K562 (cell line): ENCODE measurements around the gene TBL1X. TPM values are rescaled to one million over a fixed set of nuclear protein-coding genes. Genes with fewer than 3 reads are reported as not detected.

Source experiments
- ATAC-seq: fragments of 200-7000 bp; cut with Tn5 transposase; 3 replicates; pipeline ENCODE4 v1.9.1; 2020; ENCODE audit warnings: moderate library complexity
- BruUV-seq: library from RNA; stranded (reverse); fragments of 400-500 nt; replicated peaks from 2 replicates; lab custom pipeline; 2021; lab: Mats Ljungman, UMichigan
- CTCF ChIA-PET: fragments of 300-600 bp; formaldehyde crosslinking; extraction: SDS; loops from one replicate; lab custom pipeline; 2021; ENCODE audit warnings: low intra/inter-chr PET ratio; lab: Yijun Ruan, JAX
- POLR2A ChIA-PET: fragments of 300-600, 350-650 bp; sonication (Branson Sonifier 250); formaldehyde crosslinking; extraction: SDS; loops from one replicate; lab custom pipeline; 2021; ENCODE audit warnings: antibody characterized with exemption, inconsistent platforms; lab: Yijun Ruan, JAX
- DNase-seq, 4 experiments: peaks; one replicate each; pipeline versions ENCODE4 v3.0.0 to v3.0.0-alpha.2; 2011 to 2018; ENCODE audit warnings: low spot score in 3 of 4, mixed read lengths in 3 of 4; ENCODE audit errors: extremely low read depth in 1 of 4
- FAIRE-seq: peaks from 2 replicates; lab custom pipeline; 2011; peaks lifted over from hg19 to GRCh38; lab: Jason Lieb, UNC
- H2AFZ ChIP-seq: 2 replicates; pipeline ENCODE4 v1.6.0; 2011; ENCODE audit warnings: low read depth, low read length, control low read depth, inconsistent platforms
- H3K27ac ChIP-seq: fragments of 200-600 bp; 3 replicates; pipeline ENCODE4 v1.8.0; 2011; ENCODE audit warnings: low read depth, mild to moderate bottlenecking, control low read depth, inconsistent platforms, low read length, moderate library complexity, mixed read lengths; ENCODE audit errors: extremely low read depth
- H3K27me3 ChIP-seq, 2 experiments: fragments of 300-600 bp in 1 of 2; 2 replicates in 1 of 2; 3 replicates in 1 of 2; pipeline versions ENCODE4 v1.6.0 to v1.8.0; 2011; ENCODE audit warnings: inconsistent platforms in 2 of 2, low read length in 2 of 2, mild to moderate bottlenecking in 1 of 2, mixed read lengths in 1 of 2, moderate library complexity in 1 of 2; ENCODE audit not compliant: control insufficient read depth in 2 of 2, insufficient read depth in 2 of 2
- H3K36me3 ChIP-seq: fragments of 300-600 bp; 3 replicates; pipeline ENCODE4 v1.8.0; 2011; ENCODE audit warnings: mild to moderate bottlenecking, low read length, inconsistent platforms; ENCODE audit not compliant: control insufficient read depth, insufficient read depth
- H3K4me1 ChIP-seq, 2 experiments: fragments of 200-600 bp in 1 of 2; replicated peaks in 1 of 2; 2 replicates in 1 of 2; 3 replicates in 1 of 2; pipeline versions ENCODE4 v1.5.1 to v1.8.0; 2011; ENCODE audit warnings: inconsistent platforms in 2 of 2, low read length in 2 of 2, mild to moderate bottlenecking in 1 of 2, mixed read lengths in 1 of 2, moderate library complexity in 1 of 2; ENCODE audit not compliant: control insufficient read depth in 2 of 2, insufficient read depth in 2 of 2
- H3K4me2 ChIP-seq: 2 replicates; pipeline ENCODE4 v1.6.1; 2011; ENCODE audit warnings: low read length, control low read depth, inconsistent platforms, mixed read lengths; ENCODE audit not compliant: insufficient read depth
- H3K4me3 ChIP-seq: fragments of 200-600 bp; sonication (generic), shearing (Covaris generic); 2 replicates; pipeline ENCODE4 v1.5.1; 2016; ENCODE audit warnings: control low read depth, inconsistent platforms
- H3K79me2 ChIP-seq: fragments of 200-600 bp; 3 replicates; pipeline ENCODE4 v1.8.0; 2011; ENCODE audit warnings: low read length, inconsistent platforms; ENCODE audit not compliant: control insufficient read depth, insufficient read depth
- H3K9ac ChIP-seq, 2 experiments: 2 replicates each; pipeline versions ENCODE4 v1.6.0 to v1.6.1; 2011; ENCODE audit warnings: low read depth in 2 of 2, low read length in 2 of 2, control low read depth in 1 of 2, inconsistent platforms in 1 of 2, mild to moderate bottlenecking in 1 of 2, mixed read lengths in 1 of 2; ENCODE audit not compliant: insufficient read depth in 1 of 2
- H3K9me1 ChIP-seq: one replicate; pipeline ENCODE4 v1.6.0; 2011; ENCODE audit warnings: inconsistent platforms, mild to moderate bottlenecking, low read length, moderate library complexity; ENCODE audit not compliant: control insufficient read depth, insufficient read depth
- H3K9me3 ChIP-seq: replicated peaks from 2 replicates; pipeline ENCODE4 v1.5.1; 2011; ENCODE audit warnings: low read depth, low read length, inconsistent platforms; ENCODE audit not compliant: control insufficient read depth, insufficient read depth
- H4K20me1 ChIP-seq: replicated peaks from 2 replicates; pipeline ENCODE4 v1.6.1; 2011; ENCODE audit warnings: low read length, inconsistent platforms, mixed read lengths; ENCODE audit not compliant: control insufficient read depth, insufficient read depth
- CBFA2T3 ChIP-seq: fragments of 450-650 bp; IDR thresholded peaks from 2 replicates; pipeline ENCODE4 v1.6.1; 2017
- FOXJ2 ChIP-seq: fragments of 200-800 bp; sonication (Bioruptor generic); IDR thresholded peaks from 2 replicates; pipeline ENCODE4 v1.6.1; 2016; ENCODE audit warnings: missing genetic modification characterization, missing compliant biosample characterization
- HCFC1 ChIP-seq: IDR thresholded peaks from 2 replicates; pipeline ENCODE4 v1.6.1; 2012; ENCODE audit warnings: low read depth, low read length, improper control_type of control experiment
- NFE2 ChIP-seq: IDR thresholded peaks from 2 replicates; pipeline ENCODE4 v1.6.1; 2014; ENCODE audit warnings: antibody characterized with exemption, low read depth
- PHB2 ChIP-seq: fragments of 450-650 bp; IDR thresholded peaks from 2 replicates; pipeline ENCODE4 v1.6.1; 2017; ENCODE audit warnings: low read depth
- RBM22 ChIP-seq: fragments of 200-400 bp; formaldehyde crosslinking; IDR thresholded peaks from 2 replicates; pipeline ENCODE4 v1.6.1; 2018; ENCODE audit warnings: low read length, low read depth; ENCODE audit not compliant: poor library complexity, severe bottlenecking
- SREBF1 ChIP-seq: fragments of 150-350 bp; IDR thresholded peaks from 2 replicates; pipeline ENCODE4 v1.6.1; 2014; ENCODE audit warnings: antibody characterized with exemption, low read depth, low read length, borderline replicate concordance
- ZFP1 ChIP-seq: fragments of 450-650 bp; formaldehyde crosslinking; IDR thresholded peaks from 2 replicates; pipeline ENCODE4 v1.4.0; 2020; ENCODE audit warnings: mild to moderate bottlenecking, mixed read lengths
- ZNF316 ChIP-seq: fragments of 450-650 bp; IDR thresholded peaks from 2 replicates; pipeline ENCODE4 v1.6.1; 2016
- ZNF695 ChIP-seq: fragments of 450-650 bp; formaldehyde crosslinking; IDR thresholded peaks from 2 replicates; pipeline ENCODE4 v1.4.0; 2020; ENCODE audit warnings: mild to moderate bottlenecking, moderate library complexity
- ZNF766 ChIP-seq: fragments of 200-800 bp; sonication (Bioruptor generic); conservative IDR thresholded peaks from 2 replicates; pipeline ENCODE4 v1.6.1; 2016; ENCODE audit warnings: missing genetic modification characterization, missing compliant biosample characterization
- ZNF830 ChIP-seq: fragments of 250-450 bp; sonication (Bioruptor Pico); IDR thresholded peaks from 2 replicates; pipeline ENCODE4 v1.5.0; 2021; ENCODE audit warnings: mild to moderate bottlenecking
- WGBS: fragments of 100-300 bp; shearing (Covaris generic); methylation state at CpG from one replicate; pipeline ENCODE4 v1.1.6; 2016; ENCODE audit warnings: low coverage, mixed read lengths; ENCODE audit not compliant: insufficient coverage; ENCODE audit errors: missing lambda C conversion rate; 5-methylcytosine and 5-hydroxymethylcytosine counted together
- in situ Hi-C: fragments of 300-500 bp; cut with MboI; formaldehyde crosslinking; loops from 4 replicates; pipeline ENCODE4 v1.15.0; 2018; ENCODE audit warnings: inconsistent platforms, mixed read lengths
- intact Hi-C: fragments of 100-400 bp; cut with micrococcal nuclease; formaldehyde crosslinking; loops from 2 replicates; pipeline ENCODE4 v1.14.2; 2022
- polyA plus RNA-seq, 8 experiments: library from polyadenylated mRNA; depleted of rRNA in 4 of 8; stranded (reverse) in 5 of 8; unstranded in 3 of 8; fragments of >200 nt; fragmentation: Nextera tagmentation in 2 of 8; fragmentation: Illumina TruSeq in 1 of 8; extraction: Ambion mirVana in 2 of 8; extraction: Trizol in 1 of 8; gene quantifications; 2 replicates each; pipeline versions ENCODE4 v1.2.1 to v1.2.3, GENCODE V29; 2011 to 2014; ENCODE audit warnings: inconsistent platforms in 1 of 8, missing spikeins in 1 of 8
- total RNA-seq, 7 experiments: library from RNA; depleted of rRNA in 6 of 7; stranded (reverse); fragments of >200 nt in 6 of 7; fragmentation: Illumina TruSeq in 2 of 7; extraction: Trizol in 2 of 7; gene quantifications; 2 replicates each; pipeline versions ENCODE4 v1.2.1 to v1.2.3, GENCODE V29; 2011 to 2021; ENCODE audit warnings: low replicate concordance in 1 of 7
- TF ChIP-seq, protein P1 (sequence below): fragments of 450-650 bp; IDR thresholded peaks from 2 replicates; pipeline ENCODE4 v1.6.1; 2016; ENCODE audit warnings: low read depth, mild to moderate bottlenecking, moderate library complexity
- TF ChIP-seq, protein P2 (sequence below): fragments of 200-400 bp; formaldehyde crosslinking; IDR thresholded peaks from 2 replicates; pipeline ENCODE4 v1.6.1; 2017; ENCODE audit warnings: mild to moderate bottlenecking, low read depth, low read length, moderate library complexity
- TF ChIP-seq, protein P3 (sequence below): IDR thresholded peaks from 2 replicates; pipeline ENCODE4 v1.6.1; 2016; ENCODE audit warnings: missing genetic modification characterization, missing compliant biosample characterization

TBL1X gene
- total and polyA plus RNA-seq, 9 of the 15 experiments (the other 6 are each of a cell fraction or from before 2014, with no cell fraction given), result 6.0 to 49.6 (median 19.7) TPM

DNA sequence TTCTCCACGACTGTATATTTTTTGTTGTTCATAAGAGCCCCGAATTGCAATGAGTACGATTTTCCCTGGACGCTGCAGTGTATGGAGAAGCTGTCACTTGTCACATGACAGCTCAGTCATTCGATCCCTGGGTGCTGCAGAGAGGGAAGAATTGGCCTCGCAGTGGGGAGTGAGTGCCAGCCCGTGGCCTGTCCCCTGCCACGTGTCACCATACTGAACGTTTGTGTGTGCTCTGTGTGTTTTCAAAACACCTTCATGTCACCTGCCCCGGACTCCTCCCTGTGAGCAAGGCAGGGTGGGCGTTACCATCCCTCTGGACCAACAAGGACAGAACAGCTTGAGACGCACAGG lies 77.9 kb downstream of the TBL1X start:
- FAIRE-seq, result no peak
- no peaks in the 10 kb centered on the region; the same call in 2 of the 3 replicates for H3K36me3 ChIP-seq

DNA sequence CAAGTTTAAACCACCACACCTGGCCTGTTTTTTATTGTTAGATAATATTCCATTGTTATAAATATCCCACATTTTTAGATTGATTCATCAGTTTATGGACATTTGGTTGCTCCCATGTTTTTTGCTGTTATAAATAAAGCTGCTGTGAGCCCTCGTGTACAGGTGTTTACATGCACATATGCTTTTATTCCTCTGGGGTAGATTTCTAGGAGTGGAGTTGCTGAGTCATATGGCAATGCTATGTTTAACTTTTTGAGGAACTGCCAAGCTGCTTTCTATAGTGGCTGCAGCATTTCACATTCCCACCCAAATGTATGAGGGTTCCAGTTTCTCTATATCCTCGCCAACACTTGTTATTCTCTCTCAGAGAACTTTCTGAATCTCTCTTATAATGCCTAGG lies 90.5 kb downstream of the TBL1X start:
- peak overlapping the region; percentile 15; the same call in 2 of the 3 replicates for H3K27ac ChIP-seq
- H3K79me2 ChIP-seq, result peaks cover 70% of the 10 kb centered on the region
- H3K4me3 ChIP-seq, result no peak overlapping the region
- H3K9me1 ChIP-seq, result no peaks in the 10 kb centered on the region
- H4K20me1 ChIP-seq, result no peaks in the 10 kb centered on the region
- intact Hi-C loops, result no loop called here
- H3K27me3 ChIP-seq, result no peaks in the 10 kb centered on the region
- no peaks in the 10 kb centered on the region for H3K36me3 ChIP-seq
- ATAC-seq, result peak; percentile 81
- ChIA-PET CTCF (no interaction called here), POLR2A (no interaction called here)
- no peaks in the 10 kb centered on the region for H3K9me3 ChIP-seq
- H3K9ac ChIP-seq, result no peak overlapping the region
- FAIRE-seq, result peak; percentile 51
- no peak overlapping the region; the same call in 1 of the 2 replicates for H3K4me2 ChIP-seq
- no TSS peak for BruUV-seq
- WGBS, result 46% methylated on average over 2 of the region's 2 CpGs
- peak in 2 of 4 experiments; percentile 7 to 37 for DNase-seq
- H2AFZ ChIP-seq, result no peak overlapping the region
- in situ Hi-C loops, result no loop called here
- peaks cover 3 to 7% of the 10 kb centered on the region in 2 experiments; a peak in 4 of 5 replicates for H3K4me1 ChIP-seq
- TF ChIP-seq PHB2 (no peak), SREBF1 (no peak), ZNF830 (CRISPR knock-in tag) (no peak), NFE2 (peak; percentile 91), HCFC1 (no peak), ZNF316 (peak; percentile 80), CBFA2T3 (no peak), ZFP1 (CRISPR knock-in tag) (no peak), ZNF695 (CRISPR knock-in tag) (no peak)
- TF ChIP-seq, protein P1, sequence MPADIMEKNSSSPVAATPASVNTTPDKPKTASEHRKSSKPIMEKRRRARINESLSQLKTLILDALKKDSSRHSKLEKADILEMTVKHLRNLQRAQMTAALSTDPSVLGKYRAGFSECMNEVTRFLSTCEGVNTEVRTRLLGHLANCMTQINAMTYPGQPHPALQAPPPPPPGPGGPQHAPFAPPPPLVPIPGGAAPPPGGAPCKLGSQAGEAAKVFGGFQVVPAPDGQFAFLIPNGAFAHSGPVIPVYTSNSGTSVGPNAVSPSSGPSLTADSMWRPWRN, result no peak
- TF ChIP-seq, protein P2, sequence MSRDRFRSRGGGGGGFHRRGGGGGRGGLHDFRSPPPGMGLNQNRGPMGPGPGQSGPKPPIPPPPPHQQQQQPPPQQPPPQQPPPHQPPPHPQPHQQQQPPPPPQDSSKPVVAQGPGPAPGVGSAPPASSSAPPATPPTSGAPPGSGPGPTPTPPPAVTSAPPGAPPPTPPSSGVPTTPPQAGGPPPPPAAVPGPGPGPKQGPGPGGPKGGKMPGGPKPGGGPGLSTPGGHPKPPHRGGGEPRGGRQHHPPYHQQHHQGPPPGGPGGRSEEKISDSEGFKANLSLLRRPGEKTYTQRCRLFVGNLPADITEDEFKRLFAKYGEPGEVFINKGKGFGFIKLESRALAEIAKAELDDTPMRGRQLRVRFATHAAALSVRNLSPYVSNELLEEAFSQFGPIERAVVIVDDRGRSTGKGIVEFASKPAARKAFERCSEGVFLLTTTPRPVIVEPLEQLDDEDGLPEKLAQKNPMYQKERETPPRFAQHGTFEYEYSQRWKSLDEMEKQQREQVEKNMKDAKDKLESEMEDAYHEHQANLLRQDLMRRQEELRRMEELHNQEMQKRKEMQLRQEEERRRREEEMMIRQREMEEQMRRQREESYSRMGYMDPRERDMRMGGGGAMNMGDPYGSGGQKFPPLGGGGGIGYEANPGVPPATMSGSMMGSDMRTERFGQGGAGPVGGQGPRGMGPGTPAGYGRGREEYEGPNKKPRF, result no peak

More for the DNA sequence above, 77.9 kb downstream of the TBL1X start:
- in situ Hi-C loops (no loop called here), intact Hi-C loops (no loop called here)
- 77% methylated on average over 11 of the region's 12 CpGs for WGBS
- Histone ChIP-seq H3K9ac (no peak overlapping the region; a peak in 1 of 4 replicates), H3K4me2 (no peak overlapping the region), H3K9me3 (no peaks in the 10 kb centered on the region), H3K27ac (no peak overlapping the region), H3K9me1 (no peaks in the 10 kb centered on the region), H3K4me3 (no peak overlapping the region), H3K27me3 (no peaks in the 10 kb centered on the region), H2AFZ (no peak overlapping the region), H4K20me1 (peaks cover 18% of the 10 kb centered on the region), H3K79me2 (peaks cover 24% of the 10 kb centered on the region), H3K4me1 (peaks cover 4 to 9% of the 10 kb centered on the region in 2 experiments; a peak in 4 of 5 replicates)
- no peak for ATAC-seq
- BruUV-seq, result no TSS peak
- no peak for DNase-seq
- TF ChIP-seq ZNF766 (CRISPR knock-in tag), result no peak
- TF ChIP-seq FOXJ2 (tag), result no peak
- TF ChIP-seq RBM22, result peak; percentile 48
- TF ChIP-seq, protein P3, sequence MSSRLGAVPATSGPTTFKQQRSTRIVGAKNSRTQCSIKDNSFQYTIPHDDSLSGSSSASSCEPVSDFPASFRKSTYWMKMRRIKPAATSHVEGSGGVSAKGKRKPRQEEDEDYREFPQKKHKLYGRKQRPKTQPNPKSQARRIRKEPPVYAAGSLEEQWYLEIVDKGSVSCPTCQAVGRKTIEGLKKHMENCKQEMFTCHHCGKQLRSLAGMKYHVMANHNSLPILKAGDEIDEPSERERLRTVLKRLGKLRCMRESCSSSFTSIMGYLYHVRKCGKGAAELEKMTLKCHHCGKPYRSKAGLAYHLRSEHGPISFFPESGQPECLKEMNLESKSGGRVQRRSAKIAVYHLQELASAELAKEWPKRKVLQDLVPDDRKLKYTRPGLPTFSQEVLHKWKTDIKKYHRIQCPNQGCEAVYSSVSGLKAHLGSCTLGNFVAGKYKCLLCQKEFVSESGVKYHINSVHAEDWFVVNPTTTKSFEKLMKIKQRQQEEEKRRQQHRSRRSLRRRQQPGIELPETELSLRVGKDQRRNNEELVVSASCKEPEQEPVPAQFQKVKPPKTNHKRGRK (tag), result no peak
- ChIA-PET CTCF (no interaction called here), POLR2A (no interaction called here)
